Activated CD4-positive, alpha-beta T cell treated with anti-CD3 and anti-CD28 coated beads for 36 hours (primary cell): ENCODE results near the gene PXDN. TPM values are rescaled to one million over a fixed set of nuclear protein-coding genes. Genes with fewer than 3 reads are reported as not detected.

Experiments used
- ATAC-seq: fragments of 200-7000 bp; cut with Tn5 transposase; one replicate; pipeline ENCODE4 v1.10.0; 2021; ENCODE audit warnings: mild to moderate bottlenecking, moderate library complexity
- CTCF ChIA-PET: fragments of 350-600 bp; sonication (Branson Sonifier 250); formaldehyde crosslinking; loops from one replicate; lab custom pipeline; 2021; ENCODE audit warnings: antibody characterized with exemption; lab: Charles Lee
- POLR2A ChIA-PET: fragments of 350-600 bp; sonication (Branson Sonifier 250); formaldehyde crosslinking; loops from one replicate; lab custom pipeline; 2021; ENCODE audit warnings: antibody characterized with exemption, inconsistent platforms; lab: Charles Lee
- DNase-seq: peaks from one replicate; pipeline ENCODE4 v3.0.0-alpha.2; 2020
- H3K27ac Mint-ChIP-seq: one replicate; pipeline ENCODE4 v1.8.0; 2021; ENCODE audit warnings: mixed read lengths
- H3K27me3 Mint-ChIP-seq: one replicate; pipeline ENCODE4 v1.8.0; 2021; ENCODE audit warnings: mixed read lengths
- H3K36me3 Mint-ChIP-seq: one replicate; pipeline ENCODE4 v1.8.0; 2021; ENCODE audit warnings: low read depth, mixed read lengths
- H3K4me1 Mint-ChIP-seq: one replicate; pipeline ENCODE4 v1.8.0; 2021; ENCODE audit warnings: mixed read lengths
- H3K4me3 Mint-ChIP-seq: one replicate; pipeline ENCODE4 v1.8.0; 2021; ENCODE audit warnings: mild to moderate bottlenecking, moderate library complexity, mixed read lengths
- H3K9me3 Mint-ChIP-seq: one replicate; pipeline ENCODE4 v1.8.0; 2021; ENCODE audit warnings: low read depth, mixed read lengths
- intact Hi-C, 2 experiments: fragments of 100-400 bp; cut with DNase I in 1 of 2; cut with micrococcal nuclease in 1 of 2; formaldehyde crosslinking; loops; one replicate each; pipeline versions ENCODE4 v1.14.2 to v1.15.1; 2022 to 2024; cut with DNase I, micrococcal nuclease
- total RNA-seq, 2 experiments: library from RNA; stranded (reverse); gene quantifications; one replicate each; pipeline ENCODE4 v1.2.3, GENCODE V29; 2021

The PXDN gene
- total RNA-seq, 2 experiments from 2014 or later = 0.37 to 0.81 TPM

DNA sequence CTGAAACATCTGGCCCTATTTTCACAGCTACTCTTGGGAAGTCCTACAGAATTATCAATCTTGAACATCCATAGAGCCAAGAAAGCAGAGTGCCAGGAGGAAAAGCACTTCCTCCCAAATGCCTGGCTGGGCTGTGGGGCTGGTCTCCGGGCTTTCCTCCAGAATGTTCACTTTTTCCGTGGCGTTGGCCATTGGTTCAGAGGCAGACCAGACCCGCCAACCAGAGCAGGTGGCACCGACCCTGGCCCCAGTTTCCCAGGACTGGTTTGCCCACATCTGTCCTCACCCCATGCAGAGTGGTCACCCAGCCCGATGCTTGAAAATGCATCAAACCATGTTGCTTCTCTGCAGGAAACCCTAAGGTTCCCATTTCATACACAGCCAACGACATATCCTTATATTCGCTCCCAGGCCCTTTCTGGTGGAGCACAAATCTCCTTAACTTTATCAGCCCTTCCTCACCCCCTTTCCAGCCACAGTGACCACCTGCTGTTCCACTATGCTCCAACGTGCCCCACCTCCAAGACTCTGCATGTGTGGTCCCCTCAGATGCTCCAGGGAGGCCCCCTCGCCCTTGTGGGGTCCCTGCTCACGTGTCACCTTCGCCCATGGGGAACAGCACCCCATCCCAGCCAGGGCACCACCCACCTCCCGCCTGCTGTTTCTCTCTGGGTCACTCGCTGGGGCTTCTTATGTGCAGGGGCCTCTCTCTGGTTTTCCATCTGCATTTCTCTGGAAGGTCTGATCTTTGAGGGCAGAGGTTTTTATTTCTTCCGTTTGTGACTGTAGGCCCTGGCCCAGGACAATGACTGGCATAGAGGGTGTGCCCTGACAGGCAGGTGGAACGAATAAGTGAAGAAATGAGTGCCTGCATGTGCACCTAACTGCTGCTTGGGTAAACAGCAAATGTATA is 92.9 kb downstream of the PXDN start:
- Mint-ChIP-seq H3K4me3 (no peak overlapping the region), H3K9me3 (no peaks in the 10 kb centered on the region), H3K36me3 (no peaks in the 10 kb centered on the region), H3K27ac (no peak overlapping the region), H3K27me3 (no peaks in the 10 kb centered on the region), H3K4me1 (no peaks in the 10 kb centered on the region)
- DNase-seq (no peak), ATAC-seq (no peak)
- CTCF ChIA-PET = no interaction called here
- POLR2A ChIA-PET = no interaction called here
- intact Hi-C loops = no loop called here

DNA sequence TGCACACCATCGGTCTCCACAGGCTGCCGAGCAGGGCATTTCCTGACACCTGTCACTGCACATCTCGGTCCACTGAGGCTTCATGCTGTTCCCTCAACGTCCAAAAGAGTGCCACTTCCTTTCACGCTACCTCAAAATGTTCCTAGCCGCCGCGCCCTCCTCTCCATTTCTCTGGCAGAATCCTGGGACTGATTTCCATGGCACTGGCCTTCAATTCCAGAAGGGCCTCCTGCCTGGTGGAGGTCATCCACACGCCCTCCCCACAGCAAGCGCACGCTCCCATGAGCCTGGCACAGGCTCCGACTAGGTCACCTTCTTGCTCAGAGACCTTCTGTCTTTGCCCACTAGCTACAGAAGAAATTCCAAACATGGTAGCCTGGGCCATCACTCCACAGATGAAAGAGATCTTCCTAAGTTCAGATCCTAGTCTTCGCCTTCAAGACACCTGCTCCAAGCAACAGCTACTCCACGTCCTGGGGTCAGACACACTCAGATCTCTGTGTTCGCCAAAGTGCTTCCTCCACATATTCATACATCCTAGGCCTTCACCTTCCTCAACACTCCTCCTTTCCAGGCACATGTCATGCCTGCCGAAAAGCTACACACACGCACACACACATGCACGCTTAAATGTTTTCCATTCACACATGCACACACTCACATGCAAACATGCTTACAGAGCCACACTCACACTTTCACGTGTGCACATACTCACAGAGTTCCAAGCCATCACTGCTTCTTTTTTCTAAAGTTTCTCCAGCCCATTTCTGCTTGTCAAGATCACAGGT is 94.0 kb downstream of the PXDN start:
- ATAC-seq = no peak
- DNase-seq = no peak
- POLR2A ChIA-PET = no interaction called here
- Mint-ChIP-seq H3K27me3 (no peaks in the 10 kb centered on the region), H3K27ac (no peak overlapping the region), H3K9me3 (no peaks in the 10 kb centered on the region), H3K4me3 (no peak overlapping the region), H3K36me3 (no peaks in the 10 kb centered on the region), H3K4me1 (no peaks in the 10 kb centered on the region)
- intact Hi-C loops = no loop called here
- CTCF ChIA-PET = no interaction called here

DNA sequence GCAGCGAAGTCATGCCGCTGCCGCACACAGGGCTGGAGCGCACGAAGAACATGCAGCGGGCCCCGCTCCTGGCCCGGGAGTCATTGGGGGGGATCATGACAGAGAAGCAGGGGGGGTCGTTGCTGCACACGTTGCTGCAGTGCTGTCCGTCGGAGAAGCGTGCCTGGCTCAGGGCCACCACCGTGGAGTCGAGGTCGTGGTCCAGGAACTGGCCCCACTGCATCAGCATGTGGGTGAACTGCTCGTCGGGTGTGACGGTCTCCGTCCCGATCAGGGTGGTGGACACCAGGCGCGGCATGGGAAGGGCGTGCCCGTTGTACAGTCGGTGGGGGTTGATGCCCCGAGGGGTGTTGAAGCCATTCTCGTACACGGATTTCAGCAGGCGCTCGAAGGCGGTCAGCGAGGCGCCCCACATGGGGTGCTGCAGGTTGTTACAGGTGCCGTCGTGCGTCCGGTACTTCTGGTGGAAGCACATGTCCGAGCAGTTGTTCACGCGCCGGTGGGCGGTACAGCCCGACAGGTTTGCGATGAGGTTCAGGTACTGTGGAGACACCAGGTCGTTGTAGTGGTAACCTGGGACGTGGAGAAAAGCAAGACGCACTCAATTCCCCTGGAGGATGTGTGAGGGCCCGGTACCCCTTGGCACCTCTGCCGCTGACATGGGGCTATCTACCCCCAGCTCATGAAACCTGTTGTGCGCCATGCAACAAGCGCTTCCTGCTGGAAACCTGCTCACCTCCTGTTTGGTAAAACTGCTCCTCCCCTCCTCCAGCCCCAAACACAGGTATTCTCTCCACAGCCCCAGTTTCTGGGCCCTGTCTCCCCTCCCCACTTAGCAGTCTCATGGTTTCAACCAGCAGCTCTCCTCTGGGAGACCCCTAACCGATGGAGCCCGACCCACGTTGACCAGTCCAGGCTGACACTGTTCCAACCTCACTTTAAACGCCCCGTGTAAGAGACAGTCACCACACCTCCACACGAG is 94.9 kb downstream of the PXDN start:
- no peaks in the 10 kb centered on the region for H3K9me3 Mint-ChIP-seq
- no peaks in the 10 kb centered on the region for H3K4me1 Mint-ChIP-seq
- H3K36me3 Mint-ChIP-seq = no peaks in the 10 kb centered on the region
- ChIA-PET POLR2A (no interaction called here), CTCF (interaction anchor here (0.7 kb wide), 1 partner anchor 690 kb away, joined by 4 read pairs; no protein-coding TSS in a partner anchor)
- no peaks in the 10 kb centered on the region for H3K27me3 Mint-ChIP-seq
- H3K27ac Mint-ChIP-seq = no peak overlapping the region
- DNase-seq (no peak), ATAC-seq (no peak)
- H3K4me3 Mint-ChIP-seq = no peak overlapping the region
- intact Hi-C loops = no loop called here

DNA sequence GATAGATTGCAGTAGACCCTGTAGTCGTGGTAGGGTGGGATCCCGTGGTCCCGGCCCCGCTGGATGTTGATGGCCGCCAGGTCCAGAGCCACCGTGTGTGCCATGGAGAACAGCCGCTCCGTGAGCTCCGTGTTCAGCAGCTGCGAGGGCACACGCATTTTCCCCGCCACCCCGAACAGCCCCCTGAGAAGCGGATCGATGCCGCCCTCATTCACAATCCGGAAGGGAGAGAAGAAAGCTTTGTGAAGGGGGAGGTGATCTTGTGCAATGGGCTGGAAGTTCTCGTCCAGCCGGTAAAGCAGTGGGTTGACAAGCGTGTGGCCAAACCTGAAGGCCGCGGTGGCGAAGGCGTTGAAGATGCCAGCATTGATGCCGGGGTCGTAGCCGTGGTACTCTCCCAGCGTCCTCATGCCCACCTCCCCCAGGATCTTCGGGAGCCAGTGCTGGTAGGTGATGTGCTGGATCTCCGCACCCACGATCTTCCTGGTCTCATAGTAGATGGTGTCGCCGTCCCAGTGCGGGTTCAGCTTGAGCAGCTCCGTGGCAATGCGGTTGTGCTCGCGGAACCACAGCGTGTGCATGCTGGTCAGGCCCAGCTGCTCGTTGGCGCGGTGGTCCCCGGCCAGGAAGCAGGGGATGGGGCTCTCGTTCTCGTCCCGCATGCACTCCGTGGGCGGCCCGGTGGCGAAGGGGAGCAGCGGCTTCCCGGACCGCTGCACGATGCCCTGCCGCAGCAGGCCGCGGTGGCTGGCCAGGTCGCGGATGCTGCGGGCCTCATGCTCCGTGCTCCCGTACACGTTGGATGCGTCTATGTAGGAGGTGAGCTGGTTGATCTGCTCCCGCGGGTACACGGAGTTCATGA is 95.8 kb downstream of the PXDN start:
- DNase-seq (no peak), ATAC-seq (no peak)
- no peaks in the 10 kb centered on the region for H3K9me3 Mint-ChIP-seq
- no peaks in the 10 kb centered on the region for H3K27me3 Mint-ChIP-seq
- intact Hi-C loops = no loop called here
- no peak overlapping the region for H3K4me3 Mint-ChIP-seq
- no peak overlapping the region for H3K27ac Mint-ChIP-seq
- ChIA-PET POLR2A (no interaction called here), CTCF (interaction anchor here (0.7 kb wide), 1 partner anchor 689 kb away, joined by 4 read pairs; no protein-coding TSS in a partner anchor)
- H3K4me1 Mint-ChIP-seq = no peaks in the 10 kb centered on the region
- H3K36me3 Mint-ChIP-seq = no peaks in the 10 kb centered on the region

DNA sequence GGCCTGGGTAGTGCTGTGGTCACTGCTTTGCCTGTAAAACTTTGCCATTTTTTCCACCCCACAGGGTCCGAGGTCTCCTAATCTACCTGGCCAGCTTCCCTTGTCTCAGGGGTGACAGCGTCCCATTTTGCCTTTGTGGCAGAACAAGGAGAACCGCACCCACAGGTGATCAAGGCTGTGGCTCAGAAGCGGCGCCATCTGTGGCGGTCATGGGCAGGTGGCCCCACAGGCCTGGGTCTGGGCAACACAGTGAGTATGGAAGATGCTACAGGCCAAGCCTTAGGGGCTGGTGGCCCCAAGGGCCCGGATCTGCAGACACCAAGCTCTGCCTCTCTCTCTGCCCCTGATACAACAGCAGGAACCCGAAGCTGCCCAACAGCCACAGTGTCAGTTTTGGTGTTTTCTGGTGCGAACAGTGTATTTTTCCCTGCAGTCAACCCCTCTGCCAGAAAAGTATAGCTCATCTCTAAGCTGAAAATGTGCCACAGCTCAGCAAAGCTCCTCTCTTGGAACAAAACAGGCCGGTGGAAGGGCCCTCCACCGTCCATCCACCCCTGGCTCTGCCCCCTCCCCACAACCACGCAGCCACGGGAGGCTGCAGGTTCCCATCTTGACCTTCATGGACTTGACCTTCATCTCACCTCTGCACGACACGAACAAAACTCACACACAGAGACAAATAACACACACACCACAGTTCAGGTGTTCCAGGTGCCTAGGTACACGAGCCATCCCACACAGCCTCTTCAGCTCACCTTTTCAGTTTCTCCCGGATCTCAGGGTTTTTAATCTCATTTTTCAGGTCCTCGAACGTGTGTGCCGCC is 96.7 kb downstream of the PXDN start:
- Mint-ChIP-seq H3K4me1 (no peaks in the 10 kb centered on the region), H3K36me3 (no peaks in the 10 kb centered on the region), H3K4me3 (no peak overlapping the region), H3K9me3 (no peaks in the 10 kb centered on the region), H3K27ac (no peak overlapping the region), H3K27me3 (no peaks in the 10 kb centered on the region)
- ATAC-seq (no peak), DNase-seq (no peak)
- ChIA-PET POLR2A (no interaction called here), CTCF (no interaction called here)
- intact Hi-C loops = no loop called here

DNA sequence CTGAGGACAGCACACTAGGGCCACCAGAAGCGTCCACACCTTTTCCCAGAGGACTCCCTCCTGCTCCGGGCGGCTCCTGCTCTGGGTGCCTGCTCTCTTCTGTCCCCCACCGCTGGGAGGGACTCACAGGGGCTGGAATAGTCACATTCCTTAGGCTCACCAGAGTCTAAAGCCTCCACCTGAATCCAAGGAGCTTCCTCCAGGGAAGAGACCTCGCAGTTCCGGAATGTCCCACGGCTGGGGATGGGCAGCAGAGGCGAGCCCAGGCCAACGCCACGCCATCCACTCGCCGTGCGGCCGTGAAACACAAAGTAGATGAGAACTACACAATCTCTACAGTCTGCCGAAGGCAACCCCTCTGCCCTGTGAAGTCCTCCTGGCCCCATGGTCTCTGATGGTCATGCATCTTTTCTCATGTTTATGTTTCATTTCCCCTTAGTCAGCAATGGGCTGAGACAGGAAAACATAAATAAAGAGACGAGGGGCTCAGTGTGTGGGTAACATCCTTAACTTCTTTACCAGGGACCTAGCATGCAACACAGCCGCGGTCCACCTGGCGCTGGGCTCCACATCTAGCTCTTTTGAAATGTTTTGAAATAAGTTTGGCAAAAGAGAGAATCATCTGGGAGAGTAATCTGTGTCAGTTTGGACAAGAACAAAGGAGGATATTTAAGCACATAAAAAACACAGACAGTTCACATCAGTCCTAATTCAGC is 98.4 kb downstream of the PXDN start:
- no peak overlapping the region for H3K27ac Mint-ChIP-seq
- no peak for DNase-seq

DNA sequence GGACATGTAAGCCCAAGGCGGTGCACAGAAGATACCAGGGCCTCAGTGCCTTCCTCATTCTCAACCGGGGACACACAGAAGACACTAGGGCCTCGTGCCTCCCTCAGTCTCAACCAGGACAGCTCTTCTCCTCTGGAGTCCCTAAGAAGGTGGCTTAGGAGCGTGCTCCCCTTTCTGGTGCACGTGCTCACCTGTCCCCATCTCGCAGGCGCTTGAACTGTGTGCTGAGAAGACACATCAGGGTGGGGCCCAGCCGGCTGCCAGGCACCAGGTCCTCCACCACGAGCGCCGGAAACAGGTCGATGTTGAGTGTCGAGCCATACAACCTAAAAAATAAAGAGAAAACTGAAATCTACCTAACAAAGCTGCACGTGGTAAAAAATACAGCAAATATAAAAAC is 99.9 kb downstream of the PXDN start:
- Mint-ChIP-seq H3K27me3 (no peaks in the 10 kb centered on the region), H3K27ac (no peak overlapping the region), H3K36me3 (no peaks in the 10 kb centered on the region), H3K4me1 (no peaks in the 10 kb centered on the region), H3K4me3 (no peak overlapping the region), H3K9me3 (no peaks in the 10 kb centered on the region)
- intact Hi-C loops = no loop called here
- POLR2A ChIA-PET = no interaction called here
- no peak for DNase-seq
- ATAC-seq = no peak
- CTCF ChIA-PET = no interaction called here

More for the DNA sequence above, 98.4 kb downstream of the PXDN start:
- Mint-ChIP-seq H3K9me3 (no peaks in the 10 kb centered on the region), H3K36me3 (no peaks in the 10 kb centered on the region), H3K4me3 (no peak overlapping the region), H3K27me3 (no peaks in the 10 kb centered on the region), H3K4me1 (no peaks in the 10 kb centered on the region)
- intact Hi-C loops = no loop called here
- ChIA-PET POLR2A (no interaction called here), CTCF (no interaction called here)
- no peak for ATAC-seq

DNA sequence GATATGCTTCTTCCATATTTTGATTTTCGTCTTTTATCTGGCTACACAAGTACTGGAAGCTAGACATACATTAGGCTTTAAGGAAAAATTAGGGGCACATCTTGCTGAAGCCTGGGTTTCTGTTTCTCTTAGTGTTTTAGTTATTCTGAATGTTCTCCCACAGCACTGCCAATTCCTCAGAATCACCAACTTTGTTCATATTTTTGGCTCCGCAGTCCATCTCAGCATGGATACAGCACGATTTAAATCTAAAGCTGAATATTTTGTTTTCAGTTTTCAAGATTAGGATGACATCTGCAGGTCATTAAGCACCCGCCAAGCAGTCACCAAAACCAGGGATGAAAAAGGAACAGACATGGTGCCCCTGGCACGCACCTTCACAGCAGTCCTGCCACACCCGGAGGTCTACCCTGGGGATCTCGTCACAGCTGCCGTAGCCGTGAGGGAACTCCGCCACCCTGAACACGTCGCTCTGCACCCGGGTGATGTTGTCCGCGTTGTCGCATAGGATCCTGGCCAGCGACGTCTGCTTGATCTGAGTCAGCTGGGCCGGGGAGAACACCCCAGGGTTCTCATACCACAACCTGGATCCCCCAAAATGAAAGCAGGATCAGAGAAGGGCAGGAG is 101.2 kb downstream of the PXDN start:
- Mint-ChIP-seq H3K4me3 (no peak overlapping the region), H3K9me3 (no peaks in the 10 kb centered on the region), H3K27ac (no peak overlapping the region), H3K27me3 (no peaks in the 10 kb centered on the region), H3K4me1 (no peaks in the 10 kb centered on the region), H3K36me3 (no peaks in the 10 kb centered on the region)
- DNase-seq (no peak), ATAC-seq (no peak)
- CTCF ChIA-PET = no interaction called here
- POLR2A ChIA-PET = no interaction called here
- intact Hi-C loops = no loop called here

DNA sequence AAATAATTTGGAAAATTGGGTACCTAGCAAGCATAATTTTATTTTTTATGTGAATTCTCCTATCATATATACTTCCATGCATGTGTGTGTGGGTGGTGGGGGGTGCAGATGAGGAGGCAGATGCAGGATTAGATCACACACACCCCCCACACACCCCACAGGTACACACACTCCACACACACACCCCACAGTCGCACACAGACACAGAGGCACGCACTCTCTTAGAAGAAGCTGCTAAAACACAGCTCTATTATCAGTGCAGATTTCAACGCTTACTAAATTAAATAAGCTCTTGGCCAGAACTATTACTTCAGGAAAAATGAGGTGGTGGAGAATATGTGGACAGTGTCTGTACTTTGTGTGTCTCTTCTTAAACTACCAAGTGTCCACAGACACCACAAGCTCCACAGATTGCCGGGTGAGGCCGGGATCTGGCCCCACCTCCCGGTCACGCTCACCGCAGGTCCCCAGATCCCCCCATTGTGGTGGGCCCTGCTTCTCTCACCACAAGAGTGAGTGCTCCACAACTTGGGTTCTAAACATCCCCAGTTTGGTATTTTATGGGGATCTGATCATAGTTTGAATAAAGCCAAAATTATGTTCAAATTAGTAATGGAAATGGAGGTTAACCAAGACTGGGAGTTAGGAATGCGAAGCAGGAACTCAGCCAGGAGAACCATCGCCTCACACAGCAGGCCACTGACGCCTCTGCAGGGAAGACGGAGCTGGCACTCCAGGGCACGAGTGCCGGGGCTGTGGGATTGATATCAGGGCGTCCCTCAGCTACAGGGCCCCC is 102.1 kb downstream of the PXDN start:
- Mint-ChIP-seq H3K27ac (no peak overlapping the region), H3K27me3 (no peaks in the 10 kb centered on the region), H3K36me3 (no peaks in the 10 kb centered on the region), H3K4me3 (no peak overlapping the region), H3K9me3 (no peaks in the 10 kb centered on the region), H3K4me1 (no peaks in the 10 kb centered on the region)
- DNase-seq (no peak), ATAC-seq (no peak)
- intact Hi-C loops = no loop called here
- ChIA-PET CTCF (no interaction called here), POLR2A (no interaction called here)
